Activated CD4-positive, alpha-beta T cell treated with anti-CD3 and anti-CD28 coated beads, Interleukin-2, amount 50 U/mL, for 24 hours (primary cell): Measurements from ENCODE around the gene OR1L8.

ENCODE experiments used
- DNase-seq, 2 donors: peaks; one replicate each; pipeline ENCODE4 v3.0.0-alpha.2; 2020; ENCODE audit warnings: low read depth in 1 of 2, low spot score in 1 of 2

Gene OR1L8

GRCh38 chr9:122518226-122518625 is 65.0 kb downstream of the OR1L8 start:
- DNase-seq, result no peak
